Chondrocyte (in vitro differentiated cells): ENCODE results near the gene HEATR3. TPM values are rescaled to one million over a fixed set of nuclear protein-coding genes. Genes with fewer than 3 reads are reported as not detected.

Source experiments
- DNase-seq: peaks from one replicate; pipeline ENCODE4 v3.0.0; 2021; ENCODE audit warnings: mixed read lengths, low spot score
- H3K27ac Mint-ChIP-seq: one replicate; pipeline ENCODE4 v1.8.0; 2021; ENCODE audit warnings: mild to moderate bottlenecking, moderate library complexity, mixed read lengths; ENCODE audit not compliant: unreplicated experiment
- H3K27me3 Mint-ChIP-seq: 2 replicates; pipeline ENCODE4 v1.8.0; 2021; ENCODE audit warnings: low read depth, mixed read lengths
- H3K36me3 Mint-ChIP-seq: 2 replicates; pipeline ENCODE4 v1.8.0; 2021; ENCODE audit warnings: low read depth, mixed read lengths
- H3K4me1 Mint-ChIP-seq: 2 replicates; pipeline ENCODE4 v1.8.0; 2021; ENCODE audit warnings: low read depth, mild to moderate bottlenecking, mixed read lengths
- H3K4me3 Mint-ChIP-seq: one replicate; pipeline ENCODE4 v1.8.0; 2021; ENCODE audit warnings: mild to moderate bottlenecking, moderate library complexity, mixed read lengths; ENCODE audit not compliant: unreplicated experiment
- H3K9me3 Mint-ChIP-seq: 2 replicates; pipeline ENCODE4 v1.8.0; 2021; ENCODE audit warnings: low read depth, mixed read lengths
- CTCF ChIP-seq: fragments of 200-600 bp; sonication (generic); IDR thresholded peaks from 2 replicates; pipeline ENCODE4 v1.5.0; 2021; ENCODE audit warnings: antibody characterized with exemption, mild to moderate bottlenecking, moderate library complexity
- total RNA-seq: library from RNA; stranded (reverse); gene quantifications from 3 replicates; pipeline ENCODE4 v1.2.1, GENCODE V29; 2021

The HEATR3 gene
- total RNA-seq, 1 donor from 2014 or later, result 17.3 TPM

DNA sequence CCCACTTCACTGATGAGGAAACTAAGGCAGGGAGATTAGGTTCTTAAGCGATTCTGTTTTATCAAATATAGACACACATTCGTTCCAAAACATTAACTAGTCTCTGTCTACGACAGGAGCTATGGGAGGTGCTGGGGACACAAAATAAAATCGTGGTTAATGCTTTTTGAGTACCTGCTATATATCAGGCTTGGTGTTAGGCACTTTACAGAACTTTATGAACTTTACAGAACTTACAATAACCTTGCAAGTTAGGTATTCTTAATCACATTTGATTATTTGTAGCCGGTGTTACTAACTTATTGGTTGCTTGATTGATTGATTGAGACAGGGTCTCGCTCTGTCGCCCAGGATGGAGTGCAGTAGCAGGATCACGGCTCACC is 538 bp upstream of the HEATR3 start:
- Mint-ChIP-seq H3K27me3 (no peaks in the 10 kb centered on the region), H3K36me3 (peaks cover 3% of the 10 kb centered on the region), H3K27ac (peak overlapping the region; percentile 96), H3K9me3 (no peaks in the 10 kb centered on the region), H3K4me1 (peaks cover 34% of the 10 kb centered on the region), H3K4me3 (peak overlapping the region; percentile 84)
- no peak for DNase-seq
- TF ChIP-seq CTCF, result no peak

DNA sequence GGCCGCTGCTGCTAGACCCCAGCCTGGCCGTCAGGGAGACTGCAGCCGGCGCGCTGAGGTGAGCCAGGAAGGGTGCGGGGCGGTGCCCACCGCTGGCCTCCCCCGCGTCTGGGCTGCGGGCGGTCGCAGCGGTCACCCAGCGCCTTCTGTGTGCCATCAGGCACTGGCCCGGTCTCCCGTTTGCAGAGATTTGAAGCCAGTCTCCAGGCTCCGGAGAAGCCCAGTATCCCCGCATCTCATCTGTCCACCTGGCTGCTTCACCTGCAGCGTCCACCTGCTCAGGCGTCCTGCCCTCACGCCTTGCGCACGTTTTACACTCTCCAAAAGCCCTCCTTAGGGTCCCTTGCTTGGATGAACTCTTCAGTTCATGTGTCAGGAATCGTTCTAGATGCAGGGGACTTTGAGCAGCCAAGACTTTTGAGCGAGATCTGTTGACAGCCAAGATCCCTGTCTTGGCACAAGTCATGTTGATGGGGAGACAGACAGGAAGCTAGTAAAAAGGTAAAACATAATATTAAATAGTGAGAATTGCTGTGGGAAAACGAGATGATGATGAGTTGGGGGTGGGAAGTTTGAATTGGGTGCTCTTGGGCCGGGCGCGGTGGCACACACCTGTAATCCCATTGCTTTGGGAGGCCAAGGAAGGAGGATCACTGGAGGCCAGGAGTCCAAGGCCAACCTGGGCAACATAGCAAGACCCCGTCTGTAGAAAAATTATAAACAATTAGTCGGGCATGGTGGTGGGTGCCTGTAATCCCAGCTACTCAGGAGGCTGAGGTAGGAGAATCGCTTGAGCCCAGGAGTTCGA is 916 bp downstream of the HEATR3 start:
- peak overlapping the region; percentile 93 for H3K27ac Mint-ChIP-seq
- peak; percentile 32 for DNase-seq
- H3K4me1 Mint-ChIP-seq, result peaks cover 37% of the 10 kb centered on the region
- peaks cover 6% of the 10 kb centered on the region for H3K36me3 Mint-ChIP-seq
- H3K9me3 Mint-ChIP-seq, result no peaks in the 10 kb centered on the region
- peak overlapping the region; percentile 85 for H3K4me3 Mint-ChIP-seq
- TF ChIP-seq CTCF, result peak; percentile 39
- no peaks in the 10 kb centered on the region for H3K27me3 Mint-ChIP-seq

- H3K27me3 Mint-ChIP-seq, result no peaks in the 10 kb centered on the region
- no peak for DNase-seq
- no peaks in the 10 kb centered on the region for H3K9me3 Mint-ChIP-seq
- peak overlapping the region; percentile 85 for H3K4me3 Mint-ChIP-seq
- H3K4me1 Mint-ChIP-seq, result peaks cover 37% of the 10 kb centered on the region
- peaks cover 6% of the 10 kb centered on the region for H3K36me3 Mint-ChIP-seq
- H3K27ac Mint-ChIP-seq, result peak overlapping the region; percentile 93
- TF ChIP-seq CTCF, result peak; percentile 80
These were observed 1.6 kb downstream of the HEATR3 start for GRCh38 chr16:50067290-50067853.

GRCh38 chr16:50068550-50068949 is 2.8 kb downstream of the HEATR3 start:
- H3K4me3 Mint-ChIP-seq, result peak overlapping the region; percentile 85
- peaks cover 6% of the 10 kb centered on the region for H3K36me3 Mint-ChIP-seq

More at GRCh38 chr16:50068550-50068949, 2.8 kb downstream of the HEATR3 start:
- Mint-ChIP-seq H3K27me3 (no peaks in the 10 kb centered on the region), H3K27ac (peak overlapping the region; percentile 93), H3K4me1 (peaks cover 37% of the 10 kb centered on the region), H3K9me3 (no peaks in the 10 kb centered on the region)
- TF ChIP-seq CTCF, result no peak
- DNase-seq, result no peak
